K562 (cell line): ENCODE results near the gene B9D2. TPM values are rescaled to one million over a fixed set of nuclear protein-coding genes. Genes with fewer than 3 reads are reported as not detected.

Source experiments
- BRD9 ChIP-seq: fragments of 450-650 bp; IDR thresholded peaks from 2 replicates; pipeline ENCODE4 v1.6.1; 2018; ENCODE audit warnings: low read depth; ENCODE audit not compliant: partially characterized antibody
- CBFA2T2 ChIP-seq: fragments of 450-650 bp; conservative IDR thresholded peaks from 2 replicates; pipeline ENCODE4 v1.6.1; 2017; ENCODE audit warnings: mild to moderate bottlenecking
- HDAC2 ChIP-seq: fragments of 450-650 bp; IDR thresholded peaks from 2 replicates; pipeline ENCODE4 v1.6.1; 2016; ENCODE audit warnings: mild to moderate bottlenecking
- HMG20B ChIP-seq: fragments of 250-450 bp; sonication (Bioruptor Pico); IDR thresholded peaks from 2 replicates; pipeline ENCODE4 v1.5.0; 2021; ENCODE audit warnings: mild to moderate bottlenecking
- MCM5 ChIP-seq: fragments of 450-650 bp; IDR thresholded peaks from 2 replicates; pipeline ENCODE4 v1.6.1; 2016; ENCODE audit warnings: low read depth
- NFRKB ChIP-seq: fragments of 450-650 bp; IDR thresholded peaks from 2 replicates; pipeline ENCODE4 v1.6.1; 2016; ENCODE audit warnings: low read depth
- polyA plus RNA-seq, 8 experiments: library from polyadenylated mRNA; depleted of rRNA in 4 of 8; stranded (reverse) in 5 of 8; unstranded in 3 of 8; fragments of >200 nt; fragmentation: Nextera tagmentation in 2 of 8; fragmentation: Illumina TruSeq in 1 of 8; extraction: Ambion mirVana in 2 of 8; extraction: Trizol in 1 of 8; gene quantifications; 2 replicates each; pipeline versions ENCODE4 v1.2.1 to v1.2.3, GENCODE V29; 2011 to 2014; ENCODE audit warnings: inconsistent platforms in 1 of 8, missing spikeins in 1 of 8
- total RNA-seq, 7 experiments: library from RNA; depleted of rRNA in 6 of 7; stranded (reverse); fragments of >200 nt in 6 of 7; fragmentation: Illumina TruSeq in 2 of 7; extraction: Trizol in 2 of 7; gene quantifications; 2 replicates each; pipeline versions ENCODE4 v1.2.1 to v1.2.3, GENCODE V29; 2011 to 2021; ENCODE audit warnings: low replicate concordance in 1 of 7
- TF ChIP-seq, protein P1 (sequence below): sonication (generic); formaldehyde crosslinking; IDR thresholded peaks from 2 replicates; pipeline ENCODE4 v1.8.0; 2022; ENCODE audit warnings: mild to moderate bottlenecking, missing genetic modification reagents
- TF ChIP-seq, protein P2 (sequence below), 2 experiments: fragments of 450-650 bp in 1 of 2; IDR thresholded peaks; 2 replicates each; pipeline ENCODE4 v1.6.1; 2011 to 2017; ENCODE audit warnings: low read depth in 2 of 2, antibody characterized with exemption in 1 of 2, borderline replicate concordance in 1 of 2, low read length in 1 of 2, mild to moderate bottlenecking in 1 of 2, mixed read lengths in 1 of 2; ENCODE audit not compliant: control insufficient read depth in 1 of 2
- TF ChIP-seq, protein P3 (sequence below), 2 experiments: fragments of 450-650 bp in 1 of 2; sonication (generic) in 1 of 2; formaldehyde crosslinking in 1 of 2; IDR thresholded peaks; 2 replicates each; pipeline versions ENCODE4 v1.7.1 to v1.9.0; 2016 to 2022; ENCODE audit warnings: inconsistent platforms in 1 of 2, mild to moderate bottlenecking in 1 of 2, missing genetic modification reagents in 1 of 2
- TF ChIP-seq, protein P4 (sequence below): fragments of 200-800 bp; sonication (Bioruptor generic); IDR thresholded peaks from 2 replicates; pipeline ENCODE4 v1.6.1; 2017; ENCODE audit warnings: missing genetic modification characterization, missing compliant biosample characterization

The B9D2 gene
- total and polyA plus RNA-seq, 9 of the 15 experiments (the other 6 are each of a cell fraction or from before 2014, with no cell fraction given), result 0.83 to 6.9 (median 2.8) TPM

DNA sequence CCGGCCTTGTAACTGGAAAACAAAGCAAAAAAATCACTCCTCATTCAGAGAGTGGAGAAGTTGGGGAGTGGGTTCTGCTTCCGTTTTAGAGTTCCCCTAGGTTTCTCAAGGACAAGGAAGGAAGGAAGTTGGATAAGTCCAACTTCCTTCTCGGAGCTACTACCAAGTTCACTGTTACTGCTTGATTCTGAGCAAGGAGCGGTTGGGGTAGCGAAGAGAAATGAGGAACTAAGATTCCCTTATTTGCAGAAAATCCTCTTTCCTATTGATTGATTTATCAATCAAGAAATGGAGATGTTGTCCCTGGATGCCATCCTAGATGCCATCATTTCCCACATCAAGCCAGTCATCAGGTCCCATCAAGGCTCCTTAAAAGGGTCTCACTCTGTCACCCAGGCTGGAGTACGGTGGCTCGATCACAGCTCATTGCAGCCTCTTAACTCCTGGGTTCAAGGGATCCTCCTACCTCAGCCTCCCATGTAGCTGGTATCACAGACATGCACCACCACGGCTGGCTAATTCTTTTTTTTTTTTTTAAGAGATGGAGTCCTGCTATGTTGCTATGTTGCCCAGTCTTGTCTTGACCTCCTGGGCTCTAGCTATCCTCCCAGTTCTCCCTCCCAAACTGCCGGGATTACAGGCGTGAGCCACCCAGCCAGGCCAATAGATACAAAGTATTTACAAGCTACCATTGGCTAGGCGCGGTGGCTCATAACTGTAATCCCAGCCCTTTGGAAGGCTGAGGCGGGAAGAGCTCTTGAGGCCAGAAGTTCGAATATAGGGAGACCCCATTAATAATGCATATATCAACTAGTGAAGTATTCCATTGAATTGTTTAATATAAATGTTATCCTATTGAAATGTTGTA, 809 bp upstream of the B9D2 start (continued):
- TF ChIP-seq, protein P1, sequence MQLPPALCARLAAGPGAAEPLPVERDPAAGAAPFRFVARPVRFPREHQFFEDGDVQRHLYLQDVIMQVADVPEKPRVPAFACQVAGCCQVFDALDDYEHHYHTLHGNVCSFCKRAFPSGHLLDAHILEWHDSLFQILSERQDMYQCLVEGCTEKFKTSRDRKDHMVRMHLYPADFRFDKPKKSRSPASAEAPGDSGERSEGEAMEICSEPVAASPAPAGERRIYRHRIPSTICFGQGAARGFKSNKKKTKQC (CRISPR knock-in tag), result no peak
- TF ChIP-seq, protein P2, sequence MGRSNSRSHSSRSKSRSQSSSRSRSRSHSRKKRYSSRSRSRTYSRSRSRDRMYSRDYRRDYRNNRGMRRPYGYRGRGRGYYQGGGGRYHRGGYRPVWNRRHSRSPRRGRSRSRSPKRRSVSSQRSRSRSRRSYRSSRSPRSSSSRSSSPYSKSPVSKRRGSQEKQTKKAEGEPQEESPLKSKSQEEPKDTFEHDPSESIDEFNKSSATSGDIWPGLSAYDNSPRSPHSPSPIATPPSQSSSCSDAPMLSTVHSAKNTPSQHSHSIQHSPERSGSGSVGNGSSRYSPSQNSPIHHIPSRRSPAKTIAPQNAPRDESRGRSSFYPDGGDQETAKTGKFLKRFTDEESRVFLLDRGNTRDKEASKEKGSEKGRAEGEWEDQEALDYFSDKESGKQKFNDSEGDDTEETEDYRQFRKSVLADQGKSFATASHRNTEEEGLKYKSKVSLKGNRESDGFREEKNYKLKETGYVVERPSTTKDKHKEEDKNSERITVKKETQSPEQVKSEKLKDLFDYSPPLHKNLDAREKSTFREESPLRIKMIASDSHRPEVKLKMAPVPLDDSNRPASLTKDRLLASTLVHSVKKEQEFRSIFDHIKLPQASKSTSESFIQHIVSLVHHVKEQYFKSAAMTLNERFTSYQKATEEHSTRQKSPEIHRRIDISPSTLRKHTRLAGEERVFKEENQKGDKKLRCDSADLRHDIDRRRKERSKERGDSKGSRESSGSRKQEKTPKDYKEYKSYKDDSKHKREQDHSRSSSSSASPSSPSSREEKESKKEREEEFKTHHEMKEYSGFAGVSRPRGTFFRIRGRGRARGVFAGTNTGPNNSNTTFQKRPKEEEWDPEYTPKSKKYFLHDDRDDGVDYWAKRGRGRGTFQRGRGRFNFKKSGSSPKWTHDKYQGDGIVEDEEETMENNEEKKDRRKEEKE (IDR thresholded peaks at IDR 0.05; ENCODE audit: borderline replicate concordance in 1 of 2, control insufficient read depth in 1 of 2, low read depth in 2 of 2, low read length in 1 of 2), result no peak
- TF ChIP-seq HMG20B (CRISPR knock-in tag) (no peak), CBFA2T2 (no peak), BRD9 (peak; percentile 59), HDAC2 (peak; percentile 72; the same call in 1 of the 2 replicates), NFRKB (0 out of 2 replicates have a peak, but pooled peaks have one; percentile 19), MCM5 (no peak)
- TF ChIP-seq, protein P3, sequence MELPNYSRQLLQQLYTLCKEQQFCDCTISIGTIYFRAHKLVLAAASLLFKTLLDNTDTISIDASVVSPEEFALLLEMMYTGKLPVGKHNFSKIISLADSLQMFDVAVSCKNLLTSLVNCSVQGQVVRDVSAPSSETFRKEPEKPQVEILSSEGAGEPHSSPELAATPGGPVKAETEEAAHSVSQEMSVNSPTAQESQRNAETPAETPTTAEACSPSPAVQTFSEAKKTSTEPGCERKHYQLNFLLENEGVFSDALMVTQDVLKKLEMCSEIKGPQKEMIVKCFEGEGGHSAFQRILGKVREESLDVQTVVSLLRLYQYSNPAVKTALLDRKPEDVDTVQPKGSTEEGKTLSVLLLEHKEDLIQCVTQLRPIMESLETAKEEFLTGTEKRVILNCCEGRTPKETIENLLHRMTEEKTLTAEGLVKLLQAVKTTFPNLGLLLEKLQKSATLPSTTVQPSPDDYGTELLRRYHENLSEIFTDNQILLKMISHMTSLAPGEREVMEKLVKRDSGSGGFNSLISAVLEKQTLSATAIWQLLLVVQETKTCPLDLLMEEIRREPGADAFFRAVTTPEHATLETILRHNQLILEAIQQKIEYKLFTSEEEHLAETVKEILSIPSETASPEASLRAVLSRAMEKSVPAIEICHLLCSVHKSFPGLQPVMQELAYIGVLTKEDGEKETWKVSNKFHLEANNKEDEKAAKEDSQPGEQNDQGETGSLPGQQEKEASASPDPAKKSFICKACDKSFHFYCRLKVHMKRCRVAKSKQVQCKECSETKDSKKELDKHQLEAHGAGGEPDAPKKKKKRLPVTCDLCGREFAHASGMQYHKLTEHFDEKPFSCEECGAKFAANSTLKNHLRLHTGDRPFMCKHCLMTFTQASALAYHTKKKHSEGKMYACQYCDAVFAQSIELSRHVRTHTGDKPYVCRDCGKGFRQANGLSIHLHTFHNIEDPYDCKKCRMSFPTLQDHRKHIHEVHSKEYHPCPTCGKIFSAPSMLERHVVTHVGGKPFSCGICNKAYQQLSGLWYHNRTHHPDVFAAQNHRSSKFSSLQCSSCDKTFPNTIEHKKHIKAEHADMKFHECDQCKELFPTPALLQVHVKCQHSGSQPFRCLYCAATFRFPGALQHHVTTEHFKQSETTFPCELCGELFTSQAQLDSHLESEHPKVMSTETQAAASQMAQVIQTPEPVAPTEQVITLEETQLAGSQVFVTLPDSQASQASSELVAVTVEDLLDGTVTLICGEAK (IDR thresholded peaks at IDR 0.05), result 0 out of 2 replicates have a peak, but pooled peaks have one; percentile 51
- TF ChIP-seq, protein P3 (CRISPR knock-in tag; IDR thresholded peaks at IDR 0.05), result no peak
- TF ChIP-seq, protein P4, sequence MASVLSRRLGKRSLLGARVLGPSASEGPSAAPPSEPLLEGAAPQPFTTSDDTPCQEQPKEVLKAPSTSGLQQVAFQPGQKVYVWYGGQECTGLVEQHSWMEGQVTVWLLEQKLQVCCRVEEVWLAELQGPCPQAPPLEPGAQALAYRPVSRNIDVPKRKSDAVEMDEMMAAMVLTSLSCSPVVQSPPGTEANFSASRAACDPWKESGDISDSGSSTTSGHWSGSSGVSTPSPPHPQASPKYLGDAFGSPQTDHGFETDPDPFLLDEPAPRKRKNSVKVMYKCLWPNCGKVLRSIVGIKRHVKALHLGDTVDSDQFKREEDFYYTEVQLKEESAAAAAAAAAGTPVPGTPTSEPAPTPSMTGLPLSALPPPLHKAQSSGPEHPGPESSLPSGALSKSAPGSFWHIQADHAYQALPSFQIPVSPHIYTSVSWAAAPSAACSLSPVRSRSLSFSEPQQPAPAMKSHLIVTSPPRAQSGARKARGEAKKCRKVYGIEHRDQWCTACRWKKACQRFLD (CRISPR knock-in tag), result 0 out of 2 replicates have a peak, but pooled peaks have one; percentile 32
